Head of caudate nucleus (tissue), 42 donors: Measurements from ENCODE around the gene FCHO1.

Source experiments
- DNase-seq, 42 donors: peaks; one replicate each; pipeline versions ENCODE4 v3.0.0 to v3.0.0-alpha.2; 2020 to 2021; ENCODE audit warnings: mixed read lengths in 7 of 42
- intact Hi-C: fragments of 100-400 bp; cut with DNase I; formaldehyde crosslinking; loops from one replicate; pipeline ENCODE4 v1.15.0; 2022

The FCHO1 gene

DNA sequence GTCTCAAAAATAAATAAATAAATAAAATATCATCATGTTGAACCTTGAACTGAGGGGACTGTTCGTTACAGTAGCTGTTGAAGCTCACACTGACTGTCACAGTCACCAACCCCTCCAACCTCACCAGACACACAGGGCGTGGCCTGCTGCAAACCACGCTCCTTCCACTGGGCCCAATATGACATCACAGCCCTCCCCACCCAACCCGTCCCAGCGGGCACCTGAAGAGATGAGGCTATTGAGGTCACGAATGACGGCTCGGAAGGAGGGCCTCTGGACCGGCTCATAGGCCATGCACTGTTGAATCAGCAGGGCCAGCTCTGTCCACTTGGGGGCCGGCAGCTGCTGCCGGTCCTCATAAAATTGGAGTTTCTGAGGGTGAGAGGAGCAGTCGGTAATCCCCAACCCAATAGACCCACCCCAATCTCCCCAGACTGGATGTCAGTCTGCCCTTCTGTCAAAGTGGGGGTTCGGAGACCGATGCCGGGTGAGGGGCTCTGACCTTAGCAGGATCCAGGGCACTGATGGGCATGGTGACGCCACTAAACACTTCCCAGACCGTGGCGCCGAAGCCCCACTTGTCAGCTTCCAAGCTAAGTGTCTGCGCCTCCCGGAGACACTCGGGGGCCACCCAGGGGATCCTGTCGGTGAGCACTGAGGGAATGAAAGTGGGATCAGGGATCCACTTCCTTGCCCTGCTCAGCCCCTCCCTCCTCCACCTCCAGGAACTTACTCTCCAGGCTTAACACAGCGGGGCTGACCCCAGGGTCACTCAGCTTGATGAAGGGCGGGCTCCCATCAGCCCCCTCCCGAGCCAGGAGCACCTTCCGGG lies 83.3 kb downstream of the FCHO1 start:
- intact Hi-C loops: no loop called here
- DNase-seq: no peak

- intact Hi-C loops: no loop called here
- no peak for DNase-seq
These were observed 84.1 kb downstream of the FCHO1 start for GRCh38 chr19:17835182-17836006.

- intact Hi-C loops: no loop called here
- no peak for DNase-seq
These were observed 85.3 kb downstream of the FCHO1 start for GRCh38 chr19:17836530-17836929.

DNA sequence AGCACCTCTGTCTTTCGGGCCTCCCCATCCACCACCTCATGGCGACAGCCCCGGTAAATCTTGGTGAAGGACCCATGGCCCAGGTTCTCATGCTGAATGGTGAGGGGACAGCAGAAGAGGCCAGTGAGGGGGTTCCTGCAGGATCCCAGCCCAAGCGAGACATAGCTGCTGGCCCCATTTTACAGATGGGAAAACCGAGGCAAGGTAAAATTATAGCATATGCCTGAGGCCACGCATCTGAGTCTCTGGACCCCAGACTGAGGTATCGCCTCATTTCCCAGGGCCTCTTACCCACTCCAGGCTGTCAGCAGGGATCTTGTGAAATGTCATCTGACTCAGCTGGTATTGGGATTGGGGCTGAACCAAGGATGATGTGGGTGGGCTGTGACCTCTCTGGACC lies 86.7 kb downstream of the FCHO1 start:
- intact Hi-C loops: no loop called here
- DNase-seq: no peak
